Bronchial epithelial cell (primary cell): ENCODE measurements around the gene ZYG11A. TPM values are rescaled to one million over a fixed set of nuclear protein-coding genes. Genes with fewer than 3 reads are reported as not detected.
"Not testable (repeated sequence)": the region's sequence is repeated elsewhere in the genome, so short reads cannot be mapped to it uniquely, and the experiment has no call there.

ENCODE experiments used
- DNase-seq: peaks from one replicate; pipeline ENCODE4 v3.0.0-alpha.2; 2010; ENCODE audit warnings: low read depth
- FAIRE-seq: peaks from 2 replicates; lab custom pipeline; 2011; peaks lifted over from hg19 to GRCh38; lab: Jason Lieb, UNC
- H3K27me3 ChIP-seq: 2 replicates; pipeline ENCODE4 v1.5.1; 2011; ENCODE audit warnings: low read length; ENCODE audit not compliant: control insufficient read depth, insufficient read depth
- H3K36me3 ChIP-seq: 2 replicates; pipeline ENCODE4 v1.5.1; 2011; ENCODE audit warnings: low read length; ENCODE audit not compliant: control insufficient read depth, insufficient read depth
- H3K4me3 ChIP-seq: 2 replicates; pipeline ENCODE4 v1.5.1; 2011; ENCODE audit warnings: mild to moderate bottlenecking, low read depth, low read length, control low read depth
- total RNA-seq: library from RNA; depleted of rRNA; stranded (reverse); fragments of >200 nt; gene quantifications from 2 replicates; pipeline ENCODE4 v1.2.1, GENCODE V29; 2014
- TF ChIP-seq, protein P1 (sequence below): IDR thresholded peaks from 2 replicates; pipeline ENCODE4 v1.5.1; 2011; ENCODE audit warnings: mild to moderate bottlenecking, moderate library complexity, low read length, control low read depth, inconsistent platforms; ENCODE audit not compliant: insufficient read depth, severe bottlenecking

Gene ZYG11A
- total RNA-seq, 1 donor from 2014 or later, result under 0.01 TPM

DNA sequence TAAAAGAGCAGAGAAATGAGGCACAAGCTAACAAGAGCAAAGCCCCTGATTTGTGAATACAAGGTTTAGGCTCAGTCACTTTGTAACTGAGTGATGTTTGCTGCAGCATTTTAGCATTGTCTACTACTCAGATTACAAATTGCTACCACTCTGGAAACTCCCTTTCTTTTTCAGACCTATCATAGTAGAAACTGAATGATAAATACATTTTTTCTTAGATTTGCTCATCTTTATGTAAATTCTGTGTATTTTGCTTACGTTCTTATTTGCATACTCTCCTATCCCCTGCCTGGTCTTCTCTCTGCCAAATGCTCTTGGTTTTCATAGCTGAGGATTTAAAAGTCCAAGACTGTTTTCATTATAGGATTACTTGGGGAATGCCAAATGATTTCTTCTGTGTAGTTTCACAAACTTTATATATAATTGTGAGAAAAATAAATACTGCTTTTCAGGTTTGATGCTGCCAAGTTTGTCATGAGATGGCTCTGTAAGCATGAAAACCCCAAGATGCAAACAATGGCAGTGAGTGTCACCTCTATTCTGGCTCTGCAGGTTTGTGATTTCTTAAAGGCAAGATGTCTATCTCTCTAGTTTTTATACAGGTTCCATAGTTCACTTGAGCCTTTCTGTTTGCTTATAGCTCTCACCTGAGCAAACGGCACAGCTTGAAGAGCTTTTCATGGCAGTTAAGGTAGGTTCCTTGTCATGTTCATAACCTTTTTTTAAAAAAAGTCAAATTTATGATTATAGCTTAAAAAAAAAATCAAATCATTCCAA is 24.7 kb downstream of the ZYG11A start:
- DNase-seq (no peak), FAIRE-seq (no peak)
- Histone ChIP-seq H3K27me3 (no peaks in the 10 kb centered on the region), H3K36me3 (no peaks in the 10 kb centered on the region), H3K4me3 (no peak overlapping the region)
- TF ChIP-seq, protein P1, sequence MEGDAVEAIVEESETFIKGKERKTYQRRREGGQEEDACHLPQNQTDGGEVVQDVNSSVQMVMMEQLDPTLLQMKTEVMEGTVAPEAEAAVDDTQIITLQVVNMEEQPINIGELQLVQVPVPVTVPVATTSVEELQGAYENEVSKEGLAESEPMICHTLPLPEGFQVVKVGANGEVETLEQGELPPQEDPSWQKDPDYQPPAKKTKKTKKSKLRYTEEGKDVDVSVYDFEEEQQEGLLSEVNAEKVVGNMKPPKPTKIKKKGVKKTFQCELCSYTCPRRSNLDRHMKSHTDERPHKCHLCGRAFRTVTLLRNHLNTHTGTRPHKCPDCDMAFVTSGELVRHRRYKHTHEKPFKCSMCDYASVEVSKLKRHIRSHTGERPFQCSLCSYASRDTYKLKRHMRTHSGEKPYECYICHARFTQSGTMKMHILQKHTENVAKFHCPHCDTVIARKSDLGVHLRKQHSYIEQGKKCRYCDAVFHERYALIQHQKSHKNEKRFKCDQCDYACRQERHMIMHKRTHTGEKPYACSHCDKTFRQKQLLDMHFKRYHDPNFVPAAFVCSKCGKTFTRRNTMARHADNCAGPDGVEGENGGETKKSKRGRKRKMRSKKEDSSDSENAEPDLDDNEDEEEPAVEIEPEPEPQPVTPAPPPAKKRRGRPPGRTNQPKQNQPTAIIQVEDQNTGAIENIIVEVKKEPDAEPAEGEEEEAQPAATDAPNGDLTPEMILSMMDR, result no peak

DNA sequence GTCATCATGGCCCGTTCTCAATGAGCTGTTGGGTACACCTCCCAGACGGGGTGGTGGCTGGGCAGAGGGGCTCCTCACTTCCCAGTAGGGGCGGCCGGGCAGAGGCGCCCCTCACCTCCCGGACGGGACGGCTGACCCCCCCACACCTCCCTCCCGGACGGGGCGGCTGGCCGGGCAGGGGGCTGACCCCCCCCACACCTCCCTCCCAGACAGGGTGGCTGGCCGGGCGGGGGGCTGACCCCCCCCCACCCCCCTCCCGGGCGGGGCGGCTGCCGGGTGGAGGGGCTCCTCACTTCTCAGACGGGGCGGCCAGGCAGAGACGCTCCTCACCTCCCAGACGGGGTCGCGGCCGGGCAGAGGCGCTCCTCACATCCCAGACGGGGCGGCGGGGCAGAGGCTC is 27.2 kb downstream of the ZYG11A start:
- H3K36me3 ChIP-seq, H3K4me3 ChIP-seq, FAIRE-seq, DNase-seq, H3K27me3 ChIP-seq: not testable (repeated sequence)

DNA sequence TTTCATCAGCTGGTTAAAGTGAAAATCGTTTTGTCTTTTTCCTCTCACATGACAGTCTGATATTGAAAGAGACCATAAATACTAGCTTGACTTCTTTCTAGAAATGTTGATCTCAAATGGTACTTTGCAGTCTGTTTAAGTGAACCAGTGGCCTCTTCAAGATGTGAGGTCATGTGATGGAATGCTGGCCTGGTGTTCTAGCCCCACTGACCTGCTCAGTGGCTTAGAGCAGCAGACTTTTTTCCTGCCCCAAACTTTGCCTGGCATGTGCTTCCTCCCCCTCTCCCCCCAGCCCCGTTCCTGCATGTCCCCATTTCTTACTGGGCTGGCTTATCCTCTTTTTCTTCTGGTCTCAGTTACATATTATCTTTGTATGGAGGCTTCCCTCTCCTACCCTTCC is 34.3 kb downstream of the ZYG11A start:
- no peaks in the 10 kb centered on the region for H3K27me3 ChIP-seq
- no peak for FAIRE-seq
- TF ChIP-seq, protein P1, result no peak
- H3K36me3 ChIP-seq, result no peaks in the 10 kb centered on the region
- no peak for DNase-seq
- no peak overlapping the region for H3K4me3 ChIP-seq

DNA sequence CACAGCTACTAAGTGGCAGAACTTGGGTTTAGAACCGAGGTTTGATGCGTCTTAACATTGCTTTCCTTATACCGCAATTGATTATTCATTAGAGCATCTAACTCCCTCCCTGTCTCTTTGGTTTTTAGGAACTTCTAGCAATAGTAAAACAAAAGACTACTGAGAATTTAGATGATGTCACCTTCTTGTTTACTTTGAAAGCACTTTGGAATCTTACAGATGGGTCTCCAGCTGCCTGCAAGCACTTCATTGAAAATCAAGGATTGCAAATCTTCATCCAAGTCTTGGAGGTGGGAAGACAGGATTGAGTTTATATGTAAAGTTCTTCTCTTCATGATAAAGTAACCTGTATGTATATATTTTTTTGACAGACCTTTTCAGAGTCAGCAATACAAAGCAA is 35.0 kb downstream of the ZYG11A start:
- Histone ChIP-seq H3K36me3 (no peaks in the 10 kb centered on the region), H3K27me3 (no peaks in the 10 kb centered on the region), H3K4me3 (no peak overlapping the region)
- no peak for DNase-seq
- FAIRE-seq, result no peak
- TF ChIP-seq, protein P1, result no peak

DNA sequence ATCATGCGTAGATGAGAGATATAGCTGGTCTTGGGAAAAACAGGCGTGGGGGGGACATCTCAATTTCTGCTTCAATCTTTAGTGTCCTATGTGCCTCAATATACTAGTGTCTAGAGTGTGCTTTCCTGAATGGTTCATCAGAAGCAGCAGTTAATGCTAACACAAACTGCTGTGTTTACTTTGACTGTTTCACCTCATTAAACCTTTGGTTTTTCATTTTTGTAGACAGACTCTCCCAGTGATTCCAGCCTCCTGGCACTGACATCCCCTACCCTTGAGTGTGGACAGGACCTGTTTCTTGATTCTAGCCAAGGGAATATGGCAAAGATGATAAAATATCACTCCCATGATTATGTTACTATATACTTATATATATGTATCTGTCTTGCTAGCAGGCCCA is 37.6 kb downstream of the ZYG11A start:
- FAIRE-seq, result no peak
- Histone ChIP-seq H3K36me3 (no peaks in the 10 kb centered on the region), H3K27me3 (no peaks in the 10 kb centered on the region), H3K4me3 (no peak overlapping the region)
- TF ChIP-seq, protein P1, result no peak
- no peak for DNase-seq

DNA sequence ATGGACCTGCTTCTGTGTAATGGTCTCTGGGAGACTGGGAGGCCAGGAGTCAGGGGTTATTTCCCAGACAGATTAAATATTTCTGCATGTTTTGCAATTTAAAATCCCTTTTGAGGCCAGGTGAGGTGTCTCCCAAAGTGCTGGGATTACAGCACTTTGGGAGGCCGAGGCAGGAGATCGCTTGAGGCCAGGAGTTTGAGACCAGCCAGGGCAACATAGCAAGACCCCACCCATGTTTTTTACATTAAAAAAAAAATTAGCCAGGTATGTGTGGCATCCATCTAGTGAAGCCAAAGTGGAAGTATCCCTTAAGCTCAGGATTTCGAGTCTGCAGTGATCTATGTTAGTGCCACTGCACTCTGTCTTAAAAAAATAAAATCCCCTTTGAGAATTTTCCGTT is 44.9 kb downstream of the ZYG11A start:
- TF ChIP-seq, protein P1, result no peak
- Histone ChIP-seq H3K36me3 (no peaks in the 10 kb centered on the region), H3K4me3 (no peak overlapping the region), H3K27me3 (no peaks in the 10 kb centered on the region)
- DNase-seq, result no peak
- FAIRE-seq, result no peak
